MG63 (cell line): ENCODE results near the gene DNM1. TPM values are rescaled to one million over a fixed set of nuclear protein-coding genes. Genes with fewer than 3 reads are reported as not detected.
A peak's percentile ranks its signal among the peaks of the same experiment; 100 is the strongest.

ENCODE experiments used
- DNase-seq: peaks from one replicate; pipeline ENCODE4 v3.0.0-alpha.2; 2020
- H3K27me3 ChIP-seq: fragments of 250-450 bp; sonication (Bioruptor Pico); 2 replicates; pipeline ENCODE4 v1.5.1; 2020; ENCODE audit warnings: mild to moderate bottlenecking, moderate library complexity
- H3K36me3 ChIP-seq: fragments of 250-450 bp; sonication (Bioruptor Pico); 2 replicates; pipeline ENCODE4 v1.5.1; 2020; ENCODE audit warnings: mild to moderate bottlenecking, moderate library complexity
- H3K4me3 ChIP-seq: fragments of 250-450 bp; sonication (Bioruptor Pico); 2 replicates; pipeline ENCODE4 v1.5.1; 2020; ENCODE audit warnings: mild to moderate bottlenecking, moderate library complexity
- H3K9me3 ChIP-seq: fragments of 250-450 bp; sonication (Bioruptor Pico); 2 replicates; pipeline ENCODE4 v1.5.1; 2020; ENCODE audit warnings: mild to moderate bottlenecking, moderate library complexity
- total RNA-seq: library from RNA; depleted of rRNA; stranded (reverse); fragments of >200 nt; shearing (Covaris generic); gene quantifications from 2 replicates; pipeline ENCODE4 v1.2.3, GENCODE V29; 2014; ENCODE audit warnings: low replicate concordance

Gene DNM1
- total RNA-seq, 1 experiment from 2014 or later: 0.30 TPM

- H3K4me3 ChIP-seq: no peak overlapping the region
- no peaks in the 10 kb centered on the region for H3K9me3 ChIP-seq
- no peak for DNase-seq
- no peaks in the 10 kb centered on the region for H3K27me3 ChIP-seq
- peaks cover 6% of the 10 kb centered on the region for H3K36me3 ChIP-seq
Observed at GRCh38 chr9:128252317-128253139, 49.3 kb downstream of the DNM1 start.

DNA sequence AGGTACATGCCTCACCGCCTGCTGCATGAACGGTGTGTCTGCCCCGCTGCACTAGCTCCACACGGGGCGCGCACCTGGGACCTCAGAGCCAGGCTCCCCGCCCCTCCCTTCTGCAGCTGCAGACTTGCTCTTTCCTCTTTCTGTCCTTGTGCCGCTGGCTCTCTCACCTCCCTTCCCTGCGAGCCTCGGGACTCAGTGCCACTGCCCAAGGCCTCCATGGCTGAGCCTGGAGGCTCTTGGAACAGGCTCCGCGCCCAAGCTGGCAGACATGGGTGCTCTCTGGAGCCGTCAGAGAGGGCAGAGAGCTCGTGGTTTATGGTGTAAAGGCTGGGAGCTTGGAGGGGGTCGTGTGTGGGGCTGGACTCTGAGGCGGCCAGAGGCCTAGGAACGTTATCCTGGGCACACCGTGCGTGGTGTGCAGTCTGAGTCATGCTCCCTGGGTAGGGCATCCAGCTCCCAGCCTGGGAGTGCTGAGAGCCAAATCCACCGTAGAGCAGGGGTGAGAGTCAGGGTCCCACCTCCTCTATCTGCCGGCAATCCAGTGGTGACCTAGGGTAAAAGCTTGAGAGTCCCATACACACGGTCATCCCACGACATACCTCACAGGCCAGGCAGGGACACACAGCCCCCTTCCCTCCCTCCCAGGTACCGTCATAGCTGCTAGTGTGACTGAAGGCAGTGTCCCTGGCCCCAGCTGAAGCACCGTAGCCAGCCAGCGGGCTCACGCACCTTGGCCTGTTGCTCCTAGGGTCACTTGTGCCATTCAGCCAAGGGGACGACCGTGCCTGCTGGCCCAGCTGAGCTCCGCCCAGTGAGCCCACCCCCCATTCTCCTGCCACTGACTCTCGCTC, 50.2 kb downstream of the DNM1 start:
- H3K36me3 ChIP-seq: peaks cover 12% of the 10 kb centered on the region
- H3K9me3 ChIP-seq: no peaks in the 10 kb centered on the region
- no peak for DNase-seq
- no peaks in the 10 kb centered on the region for H3K27me3 ChIP-seq
- H3K4me3 ChIP-seq: no peak overlapping the region

DNA sequence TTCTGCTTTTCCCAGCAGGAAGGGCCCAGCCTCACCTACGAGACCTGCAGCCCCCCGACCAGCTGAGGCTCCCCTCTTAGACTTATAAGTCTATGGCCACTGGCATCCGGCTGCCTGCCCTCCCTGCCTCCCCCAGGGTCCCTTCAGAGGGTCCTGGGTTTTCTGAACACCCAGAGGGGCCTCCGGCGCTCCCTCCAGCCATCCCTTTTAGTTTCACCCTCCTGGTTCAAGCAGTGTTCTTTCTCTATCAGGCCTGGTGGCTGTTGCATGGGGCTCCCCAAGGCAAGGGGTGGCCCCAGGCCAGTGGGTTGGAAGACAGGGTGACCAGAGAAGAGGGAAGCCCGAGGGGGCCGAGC, 50.8 kb downstream of the DNM1 start:
- Histone ChIP-seq H3K36me3 (peaks cover 18% of the 10 kb centered on the region), H3K27me3 (no peaks in the 10 kb centered on the region), H3K9me3 (no peaks in the 10 kb centered on the region), H3K4me3 (no peak overlapping the region)
- no peak for DNase-seq

GRCh38 chr9:128254362-128254761, 51.2 kb downstream of the DNM1 start:
- H3K27me3 ChIP-seq: no peaks in the 10 kb centered on the region
- H3K36me3 ChIP-seq: peaks cover 22% of the 10 kb centered on the region
- no peaks in the 10 kb centered on the region for H3K9me3 ChIP-seq
- DNase-seq: no peak
- no peak overlapping the region for H3K4me3 ChIP-seq

DNA sequence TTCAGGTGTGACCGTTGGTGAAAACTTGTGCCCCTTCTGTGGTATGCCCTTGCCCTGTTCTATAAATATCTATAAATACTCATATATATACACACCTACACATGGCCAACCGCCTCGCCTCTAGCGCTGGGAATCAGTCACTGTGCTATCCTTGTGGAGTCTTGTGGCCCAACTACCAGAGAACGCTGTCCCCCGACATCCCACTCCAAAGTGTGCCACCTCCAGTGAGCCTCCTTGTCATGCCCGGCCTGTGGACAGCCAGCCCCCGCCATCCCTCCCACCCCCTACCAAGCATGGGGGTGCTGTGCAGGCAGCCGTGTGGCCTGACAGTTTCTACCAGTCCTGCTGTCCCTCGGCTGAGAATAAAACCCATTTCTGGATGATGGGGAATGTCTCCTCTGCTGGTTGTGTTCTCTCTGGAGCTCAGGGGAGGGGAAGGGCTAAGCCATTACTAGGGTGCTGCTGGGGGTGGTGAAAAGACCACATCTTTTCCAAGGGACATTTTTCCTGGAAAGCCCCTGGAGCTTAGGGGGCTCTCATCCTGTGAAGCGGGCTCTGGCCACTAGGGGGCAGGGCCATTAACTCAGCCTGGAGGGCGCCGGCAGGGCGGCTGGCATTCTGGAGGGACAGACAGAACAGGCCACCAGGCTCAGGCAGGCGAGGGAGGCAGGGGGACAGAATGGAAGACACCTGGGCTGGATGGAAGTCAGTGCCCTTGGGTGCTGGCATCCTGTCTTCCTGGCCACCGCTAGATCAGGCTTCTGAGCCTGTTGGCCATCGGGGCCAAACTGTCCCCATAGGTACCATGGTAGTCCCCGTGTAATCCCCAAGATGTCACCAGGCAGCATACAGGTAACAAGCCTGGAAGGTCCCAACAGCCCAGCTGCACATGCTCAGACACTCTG, 51.9 kb downstream of the DNM1 start:
- H3K4me3 ChIP-seq: no peak overlapping the region
- peaks cover 26% of the 10 kb centered on the region for H3K36me3 ChIP-seq
- H3K27me3 ChIP-seq: no peaks in the 10 kb centered on the region
- DNase-seq: no peak
- H3K9me3 ChIP-seq: no peaks in the 10 kb centered on the region

DNA sequence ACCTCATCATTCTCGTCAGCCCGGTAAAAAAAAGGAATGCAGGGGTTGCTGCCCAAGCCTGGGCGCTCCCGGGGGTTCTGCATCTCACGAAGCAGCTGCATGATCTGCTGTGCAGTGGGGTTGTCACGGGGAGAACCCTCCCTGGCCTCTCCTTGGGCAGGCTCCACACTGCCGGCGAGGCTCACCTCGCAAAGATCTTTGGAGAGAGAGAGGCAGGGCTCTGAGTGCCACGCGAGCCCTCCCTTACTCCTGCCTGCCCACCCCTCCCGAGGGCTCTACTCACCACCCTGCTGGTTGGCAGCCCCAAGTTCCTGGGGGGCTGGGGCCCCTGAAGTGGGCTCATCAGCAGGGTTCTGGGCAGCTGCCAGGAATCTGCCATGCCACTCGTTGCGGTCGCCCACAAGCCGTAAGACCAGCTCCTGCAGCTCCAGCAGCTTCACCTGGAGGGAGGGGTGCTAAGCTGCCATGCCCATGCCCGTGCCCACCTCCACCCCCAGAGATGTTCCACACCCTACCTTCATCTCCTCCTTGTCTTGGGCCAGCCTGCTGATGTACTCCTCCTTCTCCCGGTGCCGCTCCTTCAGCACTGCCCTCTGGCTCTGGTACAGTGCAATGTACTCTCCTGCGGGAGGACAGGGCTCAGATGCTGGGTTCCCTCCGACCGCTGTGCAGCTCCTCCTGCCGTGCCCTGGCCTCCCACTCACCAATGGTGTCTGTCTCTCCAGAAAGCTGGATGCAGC, 54.1 kb downstream of the DNM1 start:
- peaks cover 41% of the 10 kb centered on the region for H3K36me3 ChIP-seq
- H3K27me3 ChIP-seq: no peaks in the 10 kb centered on the region
- DNase-seq: no peak
- no peak overlapping the region for H3K4me3 ChIP-seq
- no peaks in the 10 kb centered on the region for H3K9me3 ChIP-seq

- Histone ChIP-seq H3K9me3 (no peaks in the 10 kb centered on the region), H3K27me3 (no peaks in the 10 kb centered on the region), H3K4me3 (no peak overlapping the region), H3K36me3 (peaks cover 44% of the 10 kb centered on the region)
- DNase-seq: no peak
Observed at GRCh38 chr9:128257907-128258306, 54.7 kb downstream of the DNM1 start.

GRCh38 chr9:128258326-128258725, 55.1 kb downstream of the DNM1 start:
- Histone ChIP-seq H3K9me3 (no peaks in the 10 kb centered on the region), H3K4me3 (no peak overlapping the region), H3K27me3 (no peaks in the 10 kb centered on the region), H3K36me3 (peaks cover 47% of the 10 kb centered on the region)
- DNase-seq: no peak

DNA sequence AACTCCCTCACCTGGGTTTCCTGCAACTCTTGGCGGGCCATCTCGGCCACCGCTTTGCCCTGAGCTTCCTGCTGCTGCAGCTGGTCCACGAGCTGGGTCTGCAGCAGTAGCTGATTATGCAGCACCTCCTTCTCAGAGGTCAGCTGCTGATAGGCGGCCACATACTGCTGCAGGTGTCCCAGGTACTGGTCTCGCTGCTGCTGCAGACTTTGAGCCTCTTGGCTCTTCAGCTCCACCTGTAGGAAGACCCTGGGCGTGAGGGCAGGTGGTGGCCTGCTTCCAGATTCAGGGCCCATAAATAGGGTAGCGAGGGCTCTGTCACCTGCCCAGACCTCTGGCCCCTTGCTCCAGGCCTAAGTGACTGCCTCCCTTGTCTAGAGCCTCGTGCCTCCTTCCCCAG, 56.0 kb downstream of the DNM1 start:
- peaks cover 47% of the 10 kb centered on the region for H3K36me3 ChIP-seq
- H3K9me3 ChIP-seq: no peaks in the 10 kb centered on the region
- no peak for DNase-seq
- H3K27me3 ChIP-seq: no peaks in the 10 kb centered on the region
- no peak overlapping the region for H3K4me3 ChIP-seq

GRCh38 chr9:128260340-128260739, 57.2 kb downstream of the DNM1 start:
- peaks cover 57% of the 10 kb centered on the region for H3K36me3 ChIP-seq
- H3K9me3 ChIP-seq: no peaks in the 10 kb centered on the region
- no peaks in the 10 kb centered on the region for H3K27me3 ChIP-seq
- H3K4me3 ChIP-seq: no peak overlapping the region
- DNase-seq: no peak

DNA sequence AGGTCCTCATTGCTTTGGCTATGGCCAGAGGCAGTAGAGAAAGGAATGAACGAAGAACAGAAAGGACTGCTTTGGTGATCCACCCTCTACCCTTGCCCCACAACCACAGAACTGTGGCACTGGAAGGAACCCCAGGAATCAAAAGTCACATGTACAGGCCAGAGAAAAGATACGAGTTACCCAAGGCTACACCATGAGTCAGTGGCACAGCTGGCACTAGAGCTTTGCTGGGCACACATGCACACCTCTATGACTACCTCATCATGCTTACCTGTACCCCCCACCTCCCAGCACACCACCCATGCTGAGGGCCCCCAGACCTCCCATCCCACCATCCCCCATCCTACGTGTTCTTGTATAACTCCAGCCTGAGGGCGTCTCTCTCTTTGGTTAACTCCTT, 59.5 kb downstream of the DNM1 start:
- Histone ChIP-seq H3K4me3 (no peak overlapping the region), H3K9me3 (no peaks in the 10 kb centered on the region), H3K36me3 (peaks cover 64% of the 10 kb centered on the region), H3K27me3 (no peaks in the 10 kb centered on the region)
- no peak for DNase-seq

- Histone ChIP-seq H3K4me3 (no peak overlapping the region), H3K36me3 (peaks cover 55% of the 10 kb centered on the region), H3K9me3 (no peaks in the 10 kb centered on the region), H3K27me3 (no peaks in the 10 kb centered on the region)
- no peak for DNase-seq
Observed at GRCh38 chr9:128265348-128265847, 62.2 kb downstream of the DNM1 start.

DNA sequence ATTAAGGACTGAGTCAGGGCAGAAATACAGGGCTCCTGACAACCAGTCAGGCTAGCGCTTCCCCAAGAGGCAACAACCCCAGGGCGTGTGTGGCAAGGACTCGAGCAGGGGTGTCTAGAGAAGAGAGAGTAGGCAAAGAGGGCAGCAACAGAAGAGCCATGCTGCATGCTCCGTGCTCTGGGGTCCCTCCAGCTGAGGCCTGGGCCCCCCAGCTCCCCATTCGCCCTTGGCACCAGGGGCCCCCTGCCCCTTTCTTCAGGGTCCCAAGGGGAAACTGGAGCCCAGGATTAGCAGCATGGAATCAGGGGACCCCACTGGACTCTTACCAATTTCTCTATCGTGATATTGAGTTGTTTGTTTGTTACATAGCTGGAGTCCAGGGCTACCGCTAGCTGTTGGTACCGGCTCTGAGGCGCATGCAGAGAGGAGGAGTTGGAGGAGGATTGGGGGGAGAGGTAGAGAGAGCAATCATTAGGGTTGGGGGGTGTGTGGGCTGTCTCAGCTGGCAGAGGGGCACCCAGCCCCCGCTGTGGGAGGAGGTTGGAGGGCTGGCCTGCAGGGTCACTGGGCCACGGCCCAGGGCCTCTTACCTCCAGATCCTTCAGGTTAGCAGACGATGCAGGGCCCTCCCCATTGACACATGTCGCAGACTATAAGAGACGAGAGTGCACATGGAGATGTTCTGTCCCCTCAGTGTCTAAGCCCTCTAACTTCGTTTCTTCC, 63.9 kb downstream of the DNM1 start:
- Histone ChIP-seq H3K9me3 (no peaks in the 10 kb centered on the region), H3K27me3 (no peaks in the 10 kb centered on the region), H3K4me3 (no peak overlapping the region), H3K36me3 (peaks cover 54% of the 10 kb centered on the region)
- no peak for DNase-seq

DNA sequence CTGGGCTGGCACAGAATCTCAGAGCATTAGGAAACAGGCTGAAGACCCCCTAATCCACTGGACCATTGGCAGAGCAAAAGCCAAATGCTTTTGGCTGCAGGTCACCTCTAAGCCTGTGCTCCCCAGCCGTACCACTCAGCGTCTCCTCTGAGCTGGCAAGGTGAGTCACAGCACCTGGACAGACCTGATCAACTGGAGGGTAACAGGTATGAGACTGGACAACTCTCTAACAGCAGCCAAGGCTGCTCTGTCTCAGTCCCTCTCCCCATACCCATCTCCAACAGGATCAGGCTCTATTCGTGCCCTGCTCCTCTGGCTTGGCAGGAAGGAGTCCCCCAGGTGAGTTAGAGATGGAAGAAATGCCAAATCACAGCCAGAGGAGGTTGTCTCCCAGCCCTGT, 67.9 kb downstream of the DNM1 start:
- H3K9me3 ChIP-seq: no peaks in the 10 kb centered on the region
- H3K4me3 ChIP-seq: no peak overlapping the region
- DNase-seq: no peak
- H3K27me3 ChIP-seq: no peaks in the 10 kb centered on the region
- H3K36me3 ChIP-seq: peaks cover 51% of the 10 kb centered on the region

DNA sequence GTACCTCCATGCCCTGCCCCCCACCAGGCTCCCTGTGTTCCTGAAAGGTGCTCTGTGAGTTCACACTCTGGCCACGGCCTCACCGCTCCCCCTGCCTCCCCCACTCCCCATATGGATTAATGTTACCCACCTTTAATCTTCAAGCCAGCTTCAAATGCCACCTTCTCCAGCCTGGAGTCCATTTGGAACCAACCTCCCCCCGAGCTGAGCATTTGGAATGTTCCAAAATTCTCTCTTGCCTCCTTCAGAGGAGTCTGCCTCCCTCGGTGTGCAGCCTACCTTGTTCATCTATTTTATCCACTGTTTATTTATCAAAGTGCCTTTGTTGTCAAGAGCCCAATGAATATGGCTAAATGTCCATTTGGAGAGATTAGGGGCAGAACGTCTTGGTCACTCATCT, 68.3 kb downstream of the DNM1 start:
- Histone ChIP-seq H3K36me3 (peaks cover 48% of the 10 kb centered on the region), H3K27me3 (no peaks in the 10 kb centered on the region), H3K9me3 (no peaks in the 10 kb centered on the region), H3K4me3 (no peak overlapping the region)
- DNase-seq: no peak

DNA sequence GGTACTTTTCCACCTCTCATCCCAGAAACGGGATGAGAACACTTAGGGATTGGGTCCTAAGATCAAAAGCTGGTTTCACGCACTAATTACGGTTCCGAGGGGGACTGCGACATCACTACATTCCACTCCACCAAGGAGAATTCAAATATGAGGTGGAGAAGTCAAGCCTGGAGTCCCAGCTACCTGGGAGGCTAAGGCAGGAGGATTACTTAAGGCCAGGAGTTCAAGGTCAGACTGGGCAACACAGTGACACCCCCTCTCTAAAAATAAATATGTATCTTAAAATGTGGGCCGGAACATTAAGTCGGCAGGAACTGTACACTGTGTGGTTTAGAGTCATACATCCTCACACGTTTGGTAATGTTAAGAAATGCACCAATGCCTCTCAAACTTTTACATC, 71.1 kb downstream of the DNM1 start:
- peaks cover 33% of the 10 kb centered on the region for H3K36me3 ChIP-seq
- no peak for DNase-seq
- H3K27me3 ChIP-seq: no peaks in the 10 kb centered on the region
- no peaks in the 10 kb centered on the region for H3K9me3 ChIP-seq
- H3K4me3 ChIP-seq: peak overlapping the region; percentile 97
